Measurements from ENCODE around the gene CDKN3. TPM values are rescaled to one million over a fixed set of nuclear protein-coding genes. Genes with fewer than 3 reads are reported as not detected.

The CDKN3 gene, protein sequence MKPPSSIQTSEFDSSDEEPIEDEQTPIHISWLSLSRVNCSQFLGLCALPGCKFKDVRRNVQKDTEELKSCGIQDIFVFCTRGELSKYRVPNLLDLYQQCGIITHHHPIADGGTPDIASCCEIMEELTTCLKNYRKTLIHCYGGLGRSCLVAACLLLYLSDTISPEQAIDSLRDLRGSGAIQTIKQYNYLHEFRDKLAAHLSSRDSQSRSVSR
- total RNA-seq, result 58.5 and 90.7 TPM in 2 replicates

DNA sequence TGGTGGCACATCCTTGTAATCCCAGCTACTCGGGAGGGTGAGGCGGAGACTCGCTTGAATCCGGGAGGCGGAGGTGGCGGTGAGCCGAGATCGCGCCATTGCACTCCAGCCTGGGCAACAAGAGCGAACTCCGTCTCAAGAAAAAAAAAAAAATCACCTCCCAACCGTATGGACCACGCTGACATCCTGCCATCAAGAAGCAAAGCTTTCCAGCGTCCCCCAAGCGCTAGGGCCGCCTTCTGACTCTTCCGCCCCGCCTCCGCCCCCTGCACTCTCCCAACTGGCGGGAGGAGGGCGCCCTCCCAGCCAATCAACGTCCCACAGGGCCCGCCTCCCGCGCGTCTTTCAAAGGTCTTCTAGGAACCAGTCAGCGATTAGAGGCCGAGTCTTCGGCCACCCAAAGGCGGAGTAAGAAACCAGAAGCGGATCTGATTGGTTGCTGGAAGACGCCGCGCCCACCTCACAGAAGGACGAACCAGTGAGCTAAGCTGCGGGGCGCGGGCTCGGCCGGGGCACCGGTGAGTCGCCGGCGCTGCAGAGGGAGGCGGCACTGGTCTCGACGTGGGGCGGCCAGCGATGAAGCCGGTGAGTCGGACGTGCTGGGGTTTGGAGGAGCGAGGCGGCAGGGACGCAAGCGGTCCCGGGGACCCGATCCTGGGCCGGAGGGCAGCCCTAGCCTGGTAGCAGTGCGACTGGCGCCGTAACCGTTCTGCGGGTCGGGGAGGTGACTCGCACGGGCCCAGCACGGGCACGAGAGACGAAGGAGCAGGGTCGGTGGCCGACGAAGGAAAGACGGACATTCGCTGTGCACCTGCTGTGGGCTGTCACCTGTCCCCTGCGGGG lies at the start of gene CDKN3:
CDKN3 (plus strand) TSS at position 515 of the 843 bp plus-strand sequence; CDS start at position 577, 62 bp downstream.

DNA sequence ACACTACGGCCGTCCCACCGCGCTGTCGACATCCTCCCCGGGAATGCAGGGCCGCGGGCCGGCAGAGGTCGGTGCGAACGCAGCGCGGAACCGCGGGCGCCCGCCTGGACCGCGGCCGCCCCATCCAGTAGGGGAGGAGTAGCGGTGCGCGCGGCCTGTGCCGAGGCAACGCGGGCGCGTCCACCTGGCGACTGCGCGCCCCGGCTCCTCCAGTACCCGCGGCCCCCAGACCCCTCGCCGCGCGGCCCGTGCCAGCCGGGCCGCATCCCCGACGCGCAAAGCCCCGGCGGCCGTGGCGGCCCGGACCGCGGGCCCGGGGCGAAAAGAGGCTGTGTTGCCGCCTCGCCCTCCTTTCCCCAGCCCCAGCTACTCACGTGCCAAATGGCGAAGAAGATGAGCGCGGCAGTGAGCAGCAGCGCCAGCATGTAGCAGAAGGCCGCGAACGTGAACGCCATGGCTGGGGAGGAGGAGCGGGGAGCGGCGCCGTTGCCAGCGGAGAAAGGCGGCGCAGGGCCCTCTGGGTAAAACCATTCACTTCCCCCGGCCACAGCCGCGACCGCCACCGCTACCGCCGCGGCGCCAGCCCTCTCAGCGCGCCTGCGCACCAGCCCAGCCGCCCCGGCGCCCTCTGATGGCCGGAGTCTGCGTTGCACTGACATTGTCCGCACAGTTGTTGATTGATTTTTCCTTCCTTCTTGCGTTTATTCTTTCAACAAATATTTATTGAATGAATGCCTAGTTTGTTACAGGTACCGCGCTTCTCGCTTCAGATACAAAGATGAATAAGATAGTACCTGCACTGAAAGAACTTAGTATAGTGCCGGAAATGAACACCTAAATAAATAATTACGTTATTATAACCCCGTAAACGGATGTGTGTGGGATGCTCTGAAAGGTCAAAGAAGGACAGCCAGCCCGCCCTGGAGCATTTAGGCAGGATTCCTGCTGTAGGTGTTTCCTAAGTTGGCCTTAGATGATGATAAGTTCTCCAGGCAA lies 44.4 kb downstream of the CDKN3 start, which contains the start of gene CNIH1:
CNIH1 (minus strand) TSS at position 502 of the 996 bp plus-strand sequence; CDS start at position 455, 47 bp downstream.

Other genes with a start within 250 kb of the CDKN3 start
- 92.2 and 92.3 TPM in 2 replicates for gene CNIH1, start 44.4 kb downstream of the CDKN3 start, total RNA-seq
- gene GMFB, start 92.0 kb downstream of the CDKN3 start, total RNA-seq, result 56.5 and 70.5 TPM in 2 replicates
- gene CGRRF1, start 112.9 kb downstream of the CDKN3 start, total RNA-seq, result 16.9 and 17.5 TPM in 2 replicates
- 21.7 and 22.7 TPM in 2 replicates for gene SAMD4A, start 170.1 kb downstream of the CDKN3 start, total RNA-seq